ENCODE results near the gene KLRD1.

- no peak for TF ChIP-seq POLR2A (IDR thresholded peaks at IDR 0.05)
- TF ChIP-seq, protein P1, sequence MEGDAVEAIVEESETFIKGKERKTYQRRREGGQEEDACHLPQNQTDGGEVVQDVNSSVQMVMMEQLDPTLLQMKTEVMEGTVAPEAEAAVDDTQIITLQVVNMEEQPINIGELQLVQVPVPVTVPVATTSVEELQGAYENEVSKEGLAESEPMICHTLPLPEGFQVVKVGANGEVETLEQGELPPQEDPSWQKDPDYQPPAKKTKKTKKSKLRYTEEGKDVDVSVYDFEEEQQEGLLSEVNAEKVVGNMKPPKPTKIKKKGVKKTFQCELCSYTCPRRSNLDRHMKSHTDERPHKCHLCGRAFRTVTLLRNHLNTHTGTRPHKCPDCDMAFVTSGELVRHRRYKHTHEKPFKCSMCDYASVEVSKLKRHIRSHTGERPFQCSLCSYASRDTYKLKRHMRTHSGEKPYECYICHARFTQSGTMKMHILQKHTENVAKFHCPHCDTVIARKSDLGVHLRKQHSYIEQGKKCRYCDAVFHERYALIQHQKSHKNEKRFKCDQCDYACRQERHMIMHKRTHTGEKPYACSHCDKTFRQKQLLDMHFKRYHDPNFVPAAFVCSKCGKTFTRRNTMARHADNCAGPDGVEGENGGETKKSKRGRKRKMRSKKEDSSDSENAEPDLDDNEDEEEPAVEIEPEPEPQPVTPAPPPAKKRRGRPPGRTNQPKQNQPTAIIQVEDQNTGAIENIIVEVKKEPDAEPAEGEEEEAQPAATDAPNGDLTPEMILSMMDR (IDR thresholded peaks at IDR 0.05) = no peak
- no peak for TF ChIP-seq POLR2AphosphoS5 (IDR thresholded peaks at IDR 0.05)
- no peak for TF ChIP-seq EP300 (IDR thresholded peaks at IDR 0.05)
Measured at GRCh38 chr12:10319388-10319787, 11.7 kb downstream of the KLRD1 start.

Data from gastroesophageal sphincter (tissue), 3 donors.